ENCODE measurements around the gene PARD3B. TPM values are rescaled to one million over a fixed set of nuclear protein-coding genes. Genes with fewer than 3 reads are reported as not detected.

The PARD3B gene
- polyA plus RNA-seq, 3 donors: not detected

DNA sequence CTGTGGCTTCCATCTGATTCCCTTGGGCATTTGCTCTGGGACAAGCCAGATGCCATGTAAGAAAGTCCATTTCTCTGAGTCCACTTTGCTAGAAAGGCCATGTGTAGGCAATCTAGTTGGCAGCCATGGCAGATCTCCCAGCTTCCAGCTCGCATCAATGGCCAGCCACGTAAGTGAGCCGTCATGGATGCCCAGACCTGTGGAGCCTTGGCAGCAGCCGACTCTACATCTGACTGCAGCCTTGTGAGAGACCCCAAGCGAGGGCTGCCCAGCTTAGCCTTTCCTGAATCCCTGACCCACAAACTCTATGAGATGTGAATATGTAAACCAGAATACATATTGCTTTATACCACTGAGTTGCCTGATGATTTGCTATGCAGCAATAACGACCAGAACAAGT, 533.5 kb downstream of the PARD3B start:
- no peak overlapping the region for H3K4me2 ChIP-seq (replicated peaks; ENCODE audit: extremely low read depth, low read length, poor library complexity, severe bottlenecking)
- no peaks in the 10 kb centered on the region for H3K4me1 ChIP-seq (ENCODE audit: control insufficient read depth in 1 of 2, insufficient read depth in 2 of 2, low read length in 2 of 2)
- H3K27me3 ChIP-seq (ENCODE audit: control insufficient read depth in 2 of 2, insufficient read depth in 2 of 2, low read length in 2 of 2): no peaks in the 10 kb centered on the region
- no peak overlapping the region for H3K9ac ChIP-seq (ENCODE audit: insufficient read depth, low read length, poor library complexity, severe bottlenecking)
- H2AFZ ChIP-seq (ENCODE audit: insufficient read depth, low read depth, low read length, poor library complexity, severe bottlenecking): no peak overlapping the region
- Mint-ChIP-seq H3K4me1 (no peaks in the 10 kb centered on the region), H3K27ac (no peak overlapping the region), H3K9me3 (no peaks in the 10 kb centered on the region), H3K36me3 (no peaks in the 10 kb centered on the region), H3K4me3 (no peak overlapping the region), H3K27me3 (ENCODE audit: low read depth in 3 of 3) (peaks cover 0 to 1% (median 0%) of the 10 kb centered on the region in 3 donors)
- H3K9me3 ChIP-seq (replicated peaks in 1 of 2; ENCODE audit: control insufficient read depth in 1 of 2, insufficient read depth in 1 of 2, low read length in 2 of 2): no peaks in the 10 kb centered on the region
- H4K20me1 ChIP-seq (ENCODE audit: insufficient read depth, low read length): no peaks in the 10 kb centered on the region
- WGBS (ENCODE audit: insufficient coverage): 77% methylated on average over 3 of the region's 6 CpGs
- TF ChIP-seq, protein P1, sequence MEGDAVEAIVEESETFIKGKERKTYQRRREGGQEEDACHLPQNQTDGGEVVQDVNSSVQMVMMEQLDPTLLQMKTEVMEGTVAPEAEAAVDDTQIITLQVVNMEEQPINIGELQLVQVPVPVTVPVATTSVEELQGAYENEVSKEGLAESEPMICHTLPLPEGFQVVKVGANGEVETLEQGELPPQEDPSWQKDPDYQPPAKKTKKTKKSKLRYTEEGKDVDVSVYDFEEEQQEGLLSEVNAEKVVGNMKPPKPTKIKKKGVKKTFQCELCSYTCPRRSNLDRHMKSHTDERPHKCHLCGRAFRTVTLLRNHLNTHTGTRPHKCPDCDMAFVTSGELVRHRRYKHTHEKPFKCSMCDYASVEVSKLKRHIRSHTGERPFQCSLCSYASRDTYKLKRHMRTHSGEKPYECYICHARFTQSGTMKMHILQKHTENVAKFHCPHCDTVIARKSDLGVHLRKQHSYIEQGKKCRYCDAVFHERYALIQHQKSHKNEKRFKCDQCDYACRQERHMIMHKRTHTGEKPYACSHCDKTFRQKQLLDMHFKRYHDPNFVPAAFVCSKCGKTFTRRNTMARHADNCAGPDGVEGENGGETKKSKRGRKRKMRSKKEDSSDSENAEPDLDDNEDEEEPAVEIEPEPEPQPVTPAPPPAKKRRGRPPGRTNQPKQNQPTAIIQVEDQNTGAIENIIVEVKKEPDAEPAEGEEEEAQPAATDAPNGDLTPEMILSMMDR (IDR thresholded peaks at IDR 0.05): no peak
- H3K36me3 ChIP-seq (replicated peaks in 1 of 2; ENCODE audit: control insufficient read depth in 1 of 2, insufficient read depth in 2 of 2, low read length in 2 of 2): no peaks in the 10 kb centered on the region
- DNase-seq: no peak
- no peak overlapping the region for H3K27ac ChIP-seq (ENCODE audit: low read depth in 1 of 2, low read length in 2 of 2)
- no peak overlapping the region for H3K4me3 ChIP-seq (replicated peaks in 1 of 3; ENCODE audit: low read depth in 2 of 3, low read length in 3 of 3)
- H3K79me2 ChIP-seq (ENCODE audit: insufficient read depth, low read length): no peaks in the 10 kb centered on the region
- intact Hi-C loops (cut with micrococcal nuclease): no loop called here

GRCh38 chr2:205079173-205079572, 533.9 kb downstream of the PARD3B start:
- Histone ChIP-seq H2AFZ (ENCODE audit: insufficient read depth, low read depth, low read length, poor library complexity, severe bottlenecking) (no peak overlapping the region), H3K9me3 (replicated peaks in 1 of 2; ENCODE audit: control insufficient read depth in 1 of 2, insufficient read depth in 1 of 2, low read length in 2 of 2) (no peaks in the 10 kb centered on the region), H3K79me2 (ENCODE audit: insufficient read depth, low read length) (no peaks in the 10 kb centered on the region), H3K4me3 (replicated peaks in 1 of 3; ENCODE audit: low read depth in 2 of 3, low read length in 3 of 3) (no peak overlapping the region), H4K20me1 (ENCODE audit: insufficient read depth, low read length) (no peaks in the 10 kb centered on the region), H3K4me2 (replicated peaks; ENCODE audit: extremely low read depth, low read length, poor library complexity, severe bottlenecking) (no peak overlapping the region), H3K27ac (ENCODE audit: low read depth in 1 of 2, low read length in 2 of 2) (no peak overlapping the region), H3K4me1 (ENCODE audit: control insufficient read depth in 1 of 2, insufficient read depth in 2 of 2, low read length in 2 of 2) (no peaks in the 10 kb centered on the region), H3K9ac (ENCODE audit: insufficient read depth, low read length, poor library complexity, severe bottlenecking) (no peak overlapping the region), H3K27me3 (ENCODE audit: control insufficient read depth in 2 of 2, insufficient read depth in 2 of 2, low read length in 2 of 2) (no peaks in the 10 kb centered on the region), H3K36me3 (replicated peaks in 1 of 2; ENCODE audit: control insufficient read depth in 1 of 2, insufficient read depth in 2 of 2, low read length in 2 of 2) (no peaks in the 10 kb centered on the region)
- H3K4me3 Mint-ChIP-seq: no peak overlapping the region
- intact Hi-C loops (cut with micrococcal nuclease): no loop called here
- H3K27me3 Mint-ChIP-seq (ENCODE audit: low read depth in 3 of 3): peaks cover 0 to 1% (median 0%) of the 10 kb centered on the region in 3 donors
- no peaks in the 10 kb centered on the region for H3K4me1 Mint-ChIP-seq
- no peaks in the 10 kb centered on the region for H3K36me3 Mint-ChIP-seq
- no peak for DNase-seq
- TF ChIP-seq, protein P1 (IDR thresholded peaks at IDR 0.05): no peak
- 67% methylated on average over 1 of the region's 3 CpGs for WGBS (ENCODE audit: insufficient coverage)
- H3K27ac Mint-ChIP-seq: no peak overlapping the region
- no peaks in the 10 kb centered on the region for H3K9me3 Mint-ChIP-seq

Measured in CD14-positive monocyte (primary cell).